Vagina (tissue), 2 donors: Measurements from ENCODE around the gene MINDY4B.

Experiments
- CTCF ChIP-seq, 3 experiments: fragments of 450-650 bp in 2 of 3; fragments of 200-600 bp in 1 of 3; sonication (generic) in 1 of 3; IDR thresholded peaks; one replicate each; pipeline ENCODE4 v1.5.1; 2017 to 2019; ENCODE audit warnings: antibody characterized with exemption in 3 of 3, mild to moderate bottlenecking in 2 of 3, moderate library complexity in 2 of 3
- POLR2A ChIP-seq, 2 donors: fragments of 450-650 bp; IDR thresholded peaks; one replicate each; pipeline ENCODE4 v1.6.1; 2017; ENCODE audit warnings: antibody characterized with exemption in 2 of 2, mild to moderate bottlenecking in 2 of 2, moderate library complexity in 2 of 2
- POLR2AphosphoS5 ChIP-seq, 2 donors: sonication (generic); formaldehyde crosslinking; IDR thresholded peaks; one replicate each; pipeline ENCODE4 v1.9.0; 2017; ENCODE audit warnings: antibody characterized with exemption in 2 of 2, mild to moderate bottlenecking in 2 of 2, low read depth in 1 of 2; ENCODE audit not compliant: insufficient read depth in 1 of 2

GRCh38 chr3:150871192-150871591 lies 34.0 kb downstream of the MINDY4B start:
- TF ChIP-seq POLR2A (IDR thresholded peaks at IDR 0.05) (no peak), CTCF (IDR thresholded peaks at IDR 0.05) (no peak), POLR2AphosphoS5 (IDR thresholded peaks at IDR 0.05; ENCODE audit: insufficient read depth in 1 of 2, low read depth in 1 of 2) (no peak)
